Measurements from ENCODE around the gene FHIT.

The FHIT gene

DNA sequence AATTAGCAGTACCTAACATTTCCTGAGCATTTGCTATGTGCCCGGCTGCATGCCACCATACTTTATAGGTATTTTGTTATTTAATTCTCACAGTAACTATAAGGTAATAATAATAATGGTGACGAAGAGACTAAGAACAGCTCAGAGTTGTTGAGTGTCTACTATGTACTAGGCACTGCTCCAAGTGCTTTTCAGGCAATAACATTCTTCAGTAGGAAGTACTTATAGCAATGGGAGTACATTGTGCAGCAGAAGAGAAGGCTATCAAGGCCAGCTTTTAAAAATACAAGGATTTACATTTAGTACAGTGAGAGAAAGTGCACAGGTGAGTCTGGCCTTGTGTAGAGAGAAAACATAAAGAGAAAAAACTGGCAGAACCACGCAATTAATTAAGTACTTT is 647.4 kb downstream of the FHIT start:
- no peak for DNase-seq

DNA sequence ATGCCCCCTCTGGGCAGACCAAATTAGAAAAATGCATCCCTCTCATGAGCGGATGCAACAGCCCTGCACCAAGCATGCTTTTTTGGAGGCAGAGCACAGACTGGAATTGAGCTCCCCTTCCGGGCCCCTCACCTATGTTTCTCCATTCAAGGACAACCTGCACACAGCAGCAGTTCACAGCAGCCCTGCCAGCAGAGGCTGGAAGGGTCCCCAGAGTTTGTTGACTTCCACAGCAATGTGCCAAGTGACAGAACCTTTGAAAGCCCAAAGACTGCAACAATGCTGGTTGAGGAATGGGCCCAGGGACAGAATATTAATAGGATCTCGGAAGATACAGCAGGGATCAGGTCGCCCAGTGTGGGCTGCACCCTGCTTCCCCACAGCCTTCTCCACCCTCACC is 650.4 kb downstream of the FHIT start:
- DNase-seq = no peak

DNA sequence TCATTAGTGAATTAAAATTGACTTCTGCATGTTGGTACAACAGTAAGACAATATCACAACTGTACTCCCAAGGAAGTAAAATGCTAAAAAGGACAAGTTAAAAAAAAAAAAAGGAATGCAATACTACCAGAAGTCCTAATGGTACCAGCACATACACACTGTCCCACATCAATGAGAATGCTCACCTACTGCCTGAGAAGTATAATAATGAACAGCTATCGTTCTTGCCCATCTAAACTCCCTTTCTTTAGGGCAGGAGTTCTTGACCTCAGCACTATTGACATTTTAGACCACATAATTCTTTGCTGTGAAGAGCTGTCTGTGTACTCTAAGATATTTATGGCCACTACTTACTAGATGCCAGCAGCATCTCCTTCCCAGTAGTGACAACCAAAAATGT is 651.7 kb downstream of the FHIT start:
- no peak for DNase-seq

DNA sequence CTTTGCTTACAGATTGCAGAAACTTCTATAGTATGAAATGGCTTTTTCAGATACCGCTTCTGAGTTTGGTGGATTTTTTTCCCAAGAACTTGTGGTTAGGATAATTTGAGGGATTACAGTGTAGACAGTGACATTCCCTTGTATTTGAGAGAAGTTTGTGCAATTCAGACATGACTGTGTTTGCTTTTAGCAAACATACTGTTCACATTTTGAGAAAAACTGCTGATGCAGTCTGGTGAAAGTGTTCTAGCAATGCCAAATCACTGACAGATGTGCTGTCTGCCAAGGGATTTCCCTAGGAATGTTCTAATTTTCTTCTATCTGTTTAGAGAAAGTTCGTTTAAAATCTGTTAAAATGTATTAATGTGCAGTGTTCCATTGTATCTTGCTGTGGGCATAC is 652.6 kb downstream of the FHIT start:
- DNase-seq = no peak

DNA sequence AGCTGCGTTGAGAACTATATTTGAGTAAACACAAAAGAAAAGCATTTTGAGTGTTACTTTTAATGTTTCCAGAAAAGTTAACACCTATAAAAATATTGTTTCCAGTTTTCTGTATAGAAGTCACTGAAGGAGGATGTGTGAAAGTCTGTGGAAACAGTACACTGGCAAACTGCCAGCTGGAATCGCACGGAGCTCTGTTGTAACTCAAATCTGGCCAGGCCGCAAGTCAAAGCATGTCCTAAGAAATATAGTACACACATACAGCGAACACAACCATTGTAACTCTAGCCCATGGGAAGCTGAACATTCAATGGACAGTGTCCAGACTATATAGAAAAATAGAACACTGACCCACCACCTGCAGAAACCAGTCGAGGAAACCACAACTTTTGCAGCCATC is 657.2 kb downstream of the FHIT start:
- DNase-seq = peak in 2 of 3 donors; percentile 40 to 45

DNA sequence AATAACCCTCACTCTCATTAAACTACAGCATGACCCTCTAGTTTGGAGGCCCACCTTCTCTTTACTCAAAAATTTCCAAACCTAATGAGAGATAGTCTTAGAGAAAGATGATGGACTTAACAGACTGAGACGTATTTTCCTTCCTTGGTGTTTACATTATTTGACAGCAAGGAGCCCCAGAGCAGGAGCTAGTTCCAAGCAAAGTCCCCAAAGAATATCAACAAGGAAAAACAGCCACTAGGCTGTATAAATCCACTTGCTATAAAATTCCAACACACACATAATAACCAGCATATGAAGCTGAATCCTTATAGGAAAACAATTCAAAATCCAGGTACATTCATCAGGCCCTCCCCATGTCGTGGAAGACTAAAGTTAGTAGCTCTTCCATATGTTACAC is 660.0 kb downstream of the FHIT start:
- no peak for DNase-seq

DNA sequence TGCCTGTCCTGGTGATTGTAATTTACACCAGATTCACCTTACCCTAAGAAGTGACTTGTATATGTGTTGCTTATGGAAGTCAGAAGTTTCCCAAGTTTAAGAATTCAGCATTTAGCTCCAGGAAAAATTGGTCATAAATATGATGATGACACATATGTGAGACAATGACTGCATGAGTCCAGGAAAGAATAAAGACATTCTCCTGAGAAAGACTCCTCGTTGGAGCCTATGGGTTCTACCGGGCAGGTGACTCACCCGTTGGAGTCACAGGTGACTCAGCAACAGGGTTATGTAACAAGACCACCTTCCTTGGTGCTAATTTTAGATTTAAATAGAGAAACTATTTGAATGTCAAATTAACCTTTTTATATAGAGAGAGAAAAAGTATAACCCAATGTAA is 662.4 kb downstream of the FHIT start:
- DNase-seq = peak in 2 of 3 donors; percentile 1 to 20

DNA sequence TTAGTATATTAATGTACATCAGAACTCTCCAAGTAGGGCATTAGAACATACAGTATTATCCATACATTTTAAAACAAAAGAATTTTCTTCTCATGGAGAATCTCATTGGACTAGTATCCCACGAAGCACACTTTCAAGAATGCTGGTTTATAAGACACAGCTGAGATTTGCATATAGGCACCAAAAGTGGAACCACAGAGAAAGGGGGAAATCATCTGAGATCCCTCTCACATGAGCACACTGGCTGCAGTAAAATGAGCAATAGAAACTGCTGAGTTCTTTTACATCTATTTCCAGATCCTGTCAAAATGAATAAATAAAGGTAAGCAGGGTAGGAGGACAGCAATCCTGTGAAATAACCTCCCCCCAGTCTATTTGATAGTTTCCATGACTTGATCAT is 665.3 kb downstream of the FHIT start:
- peak in 2 of 3 donors; percentile 8 to 19 for DNase-seq

DNA sequence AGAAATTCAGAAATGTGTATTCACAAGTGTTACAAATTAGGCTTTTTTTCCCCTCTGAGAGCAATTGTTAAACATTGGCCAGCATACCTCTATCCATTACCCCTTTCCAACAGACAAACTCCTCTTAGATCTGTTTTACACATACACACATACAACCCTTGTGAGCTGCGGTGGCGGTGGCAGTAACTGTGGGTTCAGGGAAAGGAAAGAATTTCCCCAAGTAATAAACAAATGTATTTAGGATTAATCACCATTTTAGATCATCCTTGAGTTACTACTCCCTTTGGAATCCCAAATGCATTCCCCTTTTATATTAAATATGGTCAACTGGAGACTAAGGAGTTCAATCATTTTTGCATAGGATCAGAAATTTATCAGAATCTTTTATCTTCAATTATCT is 667.0 kb downstream of the FHIT start:
- no peak for DNase-seq

DNA sequence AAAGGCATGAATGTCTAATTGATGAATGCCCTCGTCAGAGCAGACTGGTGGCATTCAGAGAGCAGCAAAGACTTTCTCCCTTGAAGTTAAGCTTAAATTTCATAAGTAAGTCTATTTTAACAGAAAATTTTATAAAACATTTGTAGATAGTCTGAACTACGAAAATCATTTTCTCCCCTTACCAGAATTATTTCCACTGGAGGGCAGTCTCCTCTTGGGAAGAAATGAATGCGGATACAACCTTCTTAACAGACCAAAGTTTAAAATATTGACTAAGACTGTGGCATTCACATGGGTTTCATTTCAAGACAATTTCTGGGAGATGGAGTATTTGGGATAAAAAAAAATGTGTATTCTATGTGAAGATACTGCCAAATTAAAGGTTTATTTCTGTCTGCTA is 669.0 kb downstream of the FHIT start:
- DNase-seq = no peak

DNA sequence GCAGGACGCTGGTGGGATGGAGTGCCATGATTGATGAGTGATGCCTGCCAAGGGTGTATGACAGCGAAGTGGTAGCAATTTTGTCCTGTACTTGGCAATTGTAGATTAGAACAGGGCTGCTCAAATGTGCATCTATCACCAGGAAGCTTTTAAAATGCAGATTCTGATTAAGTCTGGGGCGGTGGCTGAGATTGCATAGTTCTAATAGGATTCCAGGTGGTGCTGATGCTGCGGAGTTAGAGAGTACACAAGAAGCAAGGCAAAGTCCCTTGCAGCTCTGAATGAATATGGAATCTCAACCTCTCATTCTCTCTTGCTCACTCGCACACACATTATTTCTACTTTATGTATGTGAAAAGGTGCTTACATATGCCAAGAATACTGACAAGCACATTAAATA is 670.4 kb downstream of the FHIT start:
- DNase-seq = no peak

DNA sequence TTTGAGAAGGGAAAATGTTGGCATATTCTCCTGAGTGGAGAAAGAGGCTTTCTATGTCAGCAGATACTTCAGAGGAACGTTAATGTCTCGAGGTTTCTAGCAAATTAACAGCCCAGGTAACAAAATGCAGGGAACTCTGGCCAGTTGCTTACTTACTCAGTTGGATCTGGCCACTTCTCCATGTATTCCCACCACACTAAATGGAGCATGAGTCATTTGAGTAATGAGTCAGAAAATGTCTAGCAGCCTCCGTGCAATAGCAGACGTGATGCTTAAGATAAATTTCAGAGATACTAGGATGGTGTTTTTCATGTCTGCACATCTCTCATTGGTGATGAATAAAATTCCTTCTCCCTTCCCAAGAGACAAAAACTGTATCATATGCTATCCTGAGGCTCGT is 671.5 kb downstream of the FHIT start:
- DNase-seq = peak in 1 of 3 donors; percentile 15

DNA sequence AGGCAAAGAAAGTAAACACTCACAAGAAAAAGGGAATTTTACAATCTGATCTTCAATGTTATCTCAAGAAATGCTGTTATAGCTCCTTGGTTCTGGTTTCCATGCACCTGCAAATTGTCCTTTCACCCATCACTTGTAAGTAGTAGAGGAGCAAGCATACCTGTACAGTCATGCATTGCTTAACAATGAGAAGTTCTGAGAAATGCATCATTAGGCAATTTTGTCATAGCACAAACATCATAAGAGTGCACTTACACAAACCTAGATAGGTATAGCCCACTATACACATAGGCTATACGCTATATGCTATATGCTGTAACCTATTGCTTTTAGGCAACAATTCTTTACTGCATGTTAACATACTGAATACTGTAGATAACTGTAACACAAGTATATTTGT is 672.3 kb downstream of the FHIT start:
- DNase-seq = no peak

DNA sequence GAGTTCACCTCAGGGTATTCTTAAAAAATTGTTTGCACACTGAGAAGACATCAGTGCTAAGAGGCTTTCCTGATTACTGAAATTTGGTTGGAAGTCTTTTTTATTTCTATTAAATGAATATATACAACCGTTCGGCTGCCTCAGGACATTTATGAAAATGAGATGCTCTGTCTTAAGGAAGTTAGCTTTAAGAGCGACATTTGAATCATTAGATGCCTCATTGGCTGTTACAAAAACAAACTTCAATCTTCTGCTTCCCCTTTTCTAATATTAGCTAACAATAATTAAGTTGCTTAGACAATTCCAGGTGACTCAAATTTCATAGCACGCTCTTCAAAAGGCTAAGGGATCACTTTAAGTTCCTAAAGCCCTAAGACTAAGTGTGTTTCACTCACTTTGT is 673.7 kb downstream of the FHIT start:
- peak in 1 of 3 donors; percentile 1 for DNase-seq

DNA sequence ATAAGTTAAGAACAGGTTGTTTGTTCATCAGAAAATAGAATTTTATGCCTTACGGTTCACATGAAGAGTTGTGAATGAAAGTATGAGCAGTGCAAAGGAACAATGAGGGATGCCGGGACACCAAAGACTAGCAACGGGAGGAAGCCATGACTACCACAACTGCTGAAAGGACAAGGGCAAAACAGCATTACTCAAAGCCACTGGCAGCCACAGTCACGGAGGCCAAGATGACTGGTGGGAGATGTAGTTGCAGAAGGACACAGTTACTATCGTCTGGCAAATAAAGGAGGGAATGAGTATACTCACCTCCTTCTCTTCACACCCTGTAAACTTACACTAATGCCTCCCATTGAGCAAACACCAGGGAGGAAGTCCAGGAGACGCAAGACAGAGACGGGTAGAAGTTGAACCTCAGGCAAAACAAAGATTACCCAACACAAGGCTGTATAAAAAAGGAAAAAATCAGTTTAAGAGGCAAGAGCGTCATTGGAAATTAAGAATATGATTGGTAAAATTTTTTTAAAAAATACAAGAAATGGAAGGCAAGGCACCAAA is 675.5 kb downstream of the FHIT start:
- DNase-seq = no peak

DNA sequence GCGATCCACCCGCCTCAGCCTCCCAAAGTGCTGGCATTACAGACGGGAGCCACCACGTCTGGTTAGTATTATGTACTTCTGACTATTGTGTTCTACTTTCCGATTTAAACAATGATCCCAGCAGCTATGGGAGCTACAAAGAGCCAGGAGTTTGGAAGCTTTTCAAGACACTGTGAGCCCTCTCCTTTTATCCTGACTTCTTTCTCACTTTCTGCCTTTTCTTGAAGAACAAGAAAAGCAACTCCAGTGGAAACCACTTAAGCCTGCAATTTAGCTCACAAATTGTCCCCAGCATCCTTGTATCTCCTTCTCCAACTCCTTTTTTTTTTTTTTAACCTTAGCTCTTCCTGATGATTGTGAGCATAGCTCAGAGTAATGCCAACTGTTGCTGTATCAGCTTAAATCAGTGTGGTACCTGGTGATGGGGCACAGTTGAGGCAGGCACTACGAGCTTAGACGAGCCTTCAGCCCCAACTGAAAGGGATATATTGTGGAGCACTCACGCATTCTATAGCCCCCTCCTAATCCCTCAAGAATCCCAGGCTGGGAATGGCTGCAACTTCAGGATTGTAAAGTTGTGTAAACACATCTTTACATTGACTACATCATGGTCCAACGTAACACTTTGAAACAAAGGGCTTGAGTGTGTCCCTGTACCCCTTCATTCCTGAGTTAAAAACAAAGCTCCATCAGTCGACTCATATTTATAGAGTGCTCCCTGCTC is 677.0 kb downstream of the FHIT start:
- no peak for DNase-seq

DNA sequence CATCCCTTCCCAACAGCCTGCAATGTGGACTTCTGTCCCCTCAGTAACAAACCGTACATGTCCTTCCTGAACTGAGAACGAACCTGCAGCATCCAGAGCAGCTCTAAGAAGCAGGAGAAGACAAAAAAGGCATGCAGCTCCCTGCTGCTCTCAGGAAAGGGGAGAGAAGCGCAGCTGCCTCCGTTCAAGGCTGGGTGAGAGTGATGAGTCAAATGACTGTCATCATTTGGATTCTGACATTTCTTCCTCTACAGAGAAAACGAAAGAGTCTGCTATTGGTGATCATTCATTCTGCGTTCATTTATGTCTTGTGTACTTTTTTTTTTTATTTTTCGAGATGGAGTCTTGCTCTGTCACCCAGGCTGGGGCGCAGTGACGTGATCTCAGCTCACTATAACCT is 677.8 kb downstream of the FHIT start:
- no peak for DNase-seq

DNA sequence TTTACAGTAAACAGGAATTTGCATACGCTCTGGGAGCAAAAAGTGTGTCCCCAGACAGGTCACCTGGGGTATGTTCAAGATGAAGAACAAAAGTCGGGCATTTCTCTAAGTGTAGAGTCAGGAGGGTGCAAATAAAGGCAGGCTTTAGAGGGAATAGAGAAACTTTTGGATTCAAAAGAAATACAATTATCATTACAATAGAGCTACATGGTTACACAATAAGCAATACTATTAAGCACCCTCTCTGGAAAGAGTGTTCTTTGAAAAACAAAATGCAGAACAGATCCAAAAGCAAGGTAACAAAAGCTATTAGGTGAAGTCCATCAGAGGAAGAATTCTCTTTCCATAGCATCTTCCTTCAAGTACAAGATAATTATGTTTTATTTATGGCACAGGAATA is 679.7 kb downstream of the FHIT start:
- DNase-seq = no peak

DNA sequence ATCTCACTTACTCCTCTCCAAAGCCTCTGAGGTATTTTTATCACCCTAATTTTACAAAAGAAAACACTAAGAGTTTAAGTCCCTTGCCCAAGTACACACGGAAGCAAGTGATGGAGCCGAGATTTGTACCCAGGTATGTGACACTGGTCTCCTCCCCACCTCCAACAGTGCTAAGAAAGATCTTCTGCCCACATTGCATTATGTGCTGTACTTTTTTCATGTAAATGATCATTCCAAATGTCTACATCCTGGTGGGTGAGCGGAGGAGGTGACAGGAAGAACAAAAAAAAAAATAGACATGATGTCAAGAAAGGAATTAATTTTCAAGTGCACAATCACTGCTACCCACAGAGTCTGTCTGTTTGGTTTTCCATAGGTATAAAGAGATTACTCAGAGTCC is 694.1 kb downstream of the FHIT start:
- DNase-seq = no peak

DNA sequence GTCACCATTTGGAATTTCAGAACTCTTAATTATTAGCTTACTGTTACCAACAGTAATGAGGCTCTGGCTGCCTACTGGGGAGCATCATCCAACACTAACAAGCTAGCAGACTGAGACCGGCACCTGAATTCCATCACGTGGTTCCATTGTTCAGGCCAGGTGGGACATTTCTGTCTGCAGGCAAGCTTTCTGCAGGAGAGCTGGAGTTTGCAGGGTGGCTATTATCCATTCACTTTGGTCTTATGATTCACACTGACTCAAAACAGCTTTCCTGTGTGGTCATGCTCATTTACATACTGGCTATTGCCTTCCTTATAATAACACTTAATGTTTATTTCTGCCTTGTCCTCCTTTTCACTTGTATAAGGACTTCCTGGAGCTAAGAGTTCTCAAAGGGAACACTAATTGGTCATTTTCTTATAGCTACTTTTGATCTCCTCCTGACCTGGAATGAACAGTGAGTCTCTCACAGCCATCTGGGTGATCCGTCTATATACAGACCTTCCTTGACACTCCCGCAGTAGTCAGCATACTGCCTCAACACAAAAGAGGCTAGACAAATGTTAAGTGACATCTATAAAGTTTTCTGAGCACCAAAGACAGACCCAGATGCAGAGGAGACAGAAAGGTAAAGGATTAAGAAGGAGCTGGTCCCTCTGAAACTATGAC is 695.4 kb downstream of the FHIT start:
- peak in 1 of 3 donors; percentile 2 for DNase-seq

DNA sequence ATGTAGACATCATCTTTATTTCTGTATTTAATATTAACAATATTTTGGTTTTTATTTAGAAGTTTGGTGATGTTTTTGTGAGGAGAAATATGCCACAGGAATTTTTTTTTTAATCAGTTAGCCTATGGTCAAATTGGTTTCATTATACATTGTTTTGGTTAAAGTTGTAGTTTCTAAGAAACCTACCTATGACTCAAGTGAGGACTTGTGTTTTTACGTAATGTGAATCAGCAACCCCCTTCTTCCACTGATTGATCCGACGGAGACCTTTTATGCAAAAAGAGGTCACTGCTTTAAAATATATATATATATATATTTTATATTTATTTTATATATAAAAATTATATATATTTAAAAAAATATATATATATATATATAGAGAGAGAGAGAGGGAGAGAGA is 698.1 kb downstream of the FHIT start:
- no peak for DNase-seq

DNA sequence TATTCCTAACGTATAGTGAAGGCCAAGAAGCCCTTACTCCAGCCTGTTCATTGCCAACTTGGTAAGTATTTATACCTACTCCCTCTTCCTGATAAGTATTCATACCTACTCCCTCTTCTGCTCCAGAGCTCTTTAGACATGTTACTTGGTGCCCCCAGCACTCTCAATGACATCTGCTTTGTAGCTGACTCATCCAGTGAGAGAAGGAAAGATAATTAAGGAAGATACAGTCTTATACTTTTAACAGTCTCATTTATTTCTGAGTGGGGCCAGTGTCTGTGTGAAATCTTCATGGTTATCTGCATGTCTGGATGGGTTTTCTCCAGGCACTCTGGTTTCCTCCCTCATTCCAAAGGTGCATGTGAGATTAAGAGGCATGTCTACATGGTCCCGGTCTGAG is 698.7 kb downstream of the FHIT start:
- no peak for DNase-seq

DNA sequence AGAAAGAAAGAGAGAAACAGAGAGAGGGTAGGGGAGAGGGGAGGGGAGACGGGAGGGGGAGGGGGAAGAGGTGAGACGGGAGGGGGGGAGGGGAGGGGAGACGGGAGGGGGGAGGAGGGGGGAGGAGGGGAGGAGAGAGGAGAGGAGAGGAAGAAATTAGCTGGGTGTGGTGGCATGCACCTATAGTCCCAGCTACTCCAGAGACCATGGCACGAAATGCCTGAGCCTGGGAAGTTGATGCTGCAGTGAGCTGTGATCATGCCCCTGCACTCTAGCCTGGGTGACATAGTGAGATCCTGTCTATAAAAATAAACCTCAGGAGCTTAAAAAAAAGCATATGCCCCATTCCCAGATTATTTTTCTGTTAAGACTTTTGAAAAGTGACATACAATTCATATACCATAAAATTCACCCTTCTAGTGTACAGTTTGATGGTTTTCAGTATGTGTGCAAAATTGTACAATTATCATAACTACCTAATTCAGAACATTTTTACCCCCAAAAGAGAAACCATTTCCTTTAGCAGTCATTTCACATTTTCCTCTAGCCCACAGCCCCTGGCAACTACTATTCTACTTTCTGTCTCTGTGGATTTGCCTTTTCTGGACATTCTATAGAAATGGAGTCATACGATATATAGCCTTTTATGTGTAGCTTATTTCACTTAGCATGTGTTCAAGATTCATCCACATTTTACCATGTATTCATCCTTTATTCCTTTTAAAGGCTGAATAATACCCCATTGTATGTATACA is 699.6 kb downstream of the FHIT start:
- DNase-seq = no peak

DNA sequence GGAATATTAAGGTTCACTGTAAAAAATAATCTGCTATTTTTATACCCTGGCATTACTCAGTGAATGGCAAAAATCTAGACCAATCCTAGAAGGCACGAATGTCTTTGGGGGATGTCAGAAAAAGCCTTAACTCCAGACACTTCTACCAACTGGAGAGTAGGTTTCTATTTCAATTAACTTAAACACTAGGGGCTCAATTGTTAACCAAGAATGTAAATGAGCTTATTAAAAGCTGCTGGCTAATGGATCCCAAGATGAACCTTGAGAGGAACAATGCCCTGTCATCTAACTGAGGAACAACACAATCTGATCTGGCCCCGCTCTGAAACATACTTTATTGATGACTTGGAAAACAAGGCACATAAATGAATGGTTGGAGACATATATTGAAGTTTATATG is 701.4 kb downstream of the FHIT start:
- no peak for DNase-seq
